K562 (cell line): ENCODE results near the gene FASN. TPM values are rescaled to one million over a fixed set of nuclear protein-coding genes. Genes with fewer than 3 reads are reported as not detected.

Experiments
- CBX1 ChIP-seq: sonication (generic); IDR thresholded peaks from 2 replicates; pipeline ENCODE4 v1.6.1; 2016; ENCODE audit warnings: antibody characterized with exemption, low read depth, mild to moderate bottlenecking
- DMBX1 ChIP-seq: fragments of 250-450 bp; sonication (Bioruptor Pico); IDR thresholded peaks from 2 replicates; pipeline ENCODE4 v1.8.0; 2022; ENCODE audit warnings: inconsistent platforms, mild to moderate bottlenecking, moderate library complexity, borderline replicate concordance
- FOXJ2 ChIP-seq: fragments of 200-800 bp; sonication (Bioruptor generic); IDR thresholded peaks from 2 replicates; pipeline ENCODE4 v1.6.1; 2016; ENCODE audit warnings: missing genetic modification characterization, missing compliant biosample characterization
- GTF2A2 ChIP-seq: IDR thresholded peaks from 2 replicates; pipeline ENCODE4 v1.6.1; 2016; ENCODE audit warnings: mild to moderate bottlenecking, missing genetic modification characterization, missing compliant biosample characterization
- HNRNPL ChIP-seq: fragments of 200-400 bp; formaldehyde crosslinking; IDR thresholded peaks from 2 replicates; pipeline ENCODE4 v1.6.1; 2017; ENCODE audit warnings: low read depth, mild to moderate bottlenecking, low read length
- HOXB6 ChIP-seq: fragments of 250-450 bp; sonication (Bioruptor Pico); IDR thresholded peaks from 2 replicates; pipeline ENCODE4 v1.5.1; 2022; ENCODE audit warnings: mild to moderate bottlenecking, borderline replicate concordance
- KDM2B ChIP-seq: fragments of 250-450 bp; sonication (Bioruptor Pico); IDR thresholded peaks from 2 replicates; pipeline ENCODE4 v1.8.0; 2021; ENCODE audit warnings: mild to moderate bottlenecking, moderate library complexity
- KLF13 ChIP-seq: fragments of 450-650 bp; IDR thresholded peaks from 2 replicates; pipeline ENCODE4 v1.6.1; 2016; ENCODE audit warnings: missing genetic modification characterization, low read depth, mild to moderate bottlenecking, missing compliant biosample characterization, moderate library complexity, borderline replicate concordance
- MYC ChIP-seq, 2 experiments: fragments of 250-450 bp in 1 of 2; sonication (Bioruptor Pico) in 1 of 2; IDR thresholded peaks; 2 replicates each; pipeline versions ENCODE4 v1.5.1 to v1.6.1; 2012 to 2021; ENCODE audit warnings: low read depth in 2 of 2, borderline replicate concordance in 1 of 2, improper control_type of control experiment in 1 of 2, low read length in 1 of 2, mild to moderate bottlenecking in 1 of 2, moderate library complexity in 1 of 2
- NCOR1 ChIP-seq: fragments of 450-650 bp; IDR thresholded peaks from 2 replicates; pipeline ENCODE4 v1.6.1; 2016; ENCODE audit warnings: mild to moderate bottlenecking, moderate library complexity
- NEUROD1 ChIP-seq: fragments of 150-350 bp; IDR thresholded peaks from 2 replicates; pipeline ENCODE4 v1.6.1; 2014; ENCODE audit warnings: borderline replicate concordance, low read length, low read depth; ENCODE audit not compliant: partially characterized antibody
- NR1H2 ChIP-seq: sonication (generic); formaldehyde crosslinking; IDR thresholded peaks from 2 replicates; pipeline ENCODE4 v1.4.0; 2020; ENCODE audit warnings: mild to moderate bottlenecking, missing genetic modification reagents
- POLR2B ChIP-seq: fragments of 450-650 bp; IDR thresholded peaks from 2 replicates; pipeline ENCODE4 v1.6.1; 2018; ENCODE audit warnings: low read depth; ENCODE audit not compliant: partially characterized antibody
- RCOR1 ChIP-seq, 2 experiments: IDR thresholded peaks; 2 replicates each; pipeline ENCODE4 v1.6.1; 2012; ENCODE audit warnings: low read depth in 2 of 2, low read length in 2 of 2, borderline replicate concordance in 1 of 2, improper control_type of control experiment in 1 of 2
- TBL1XR1 ChIP-seq, 2 experiments: IDR thresholded peaks; 2 replicates each; pipeline ENCODE4 v1.6.1; 2012; ENCODE audit warnings: improper control_type of control experiment in 2 of 2, low read length in 2 of 2, mild to moderate bottlenecking in 1 of 2
- THRAP3 ChIP-seq: fragments of 450-650 bp; IDR thresholded peaks from 2 replicates; pipeline ENCODE4 v1.6.1; 2016; ENCODE audit warnings: mild to moderate bottlenecking, inconsistent platforms, borderline replicate concordance
- U2AF2 ChIP-seq: fragments of 200-400 bp; formaldehyde crosslinking; optimal IDR thresholded peaks from 2 replicates; pipeline ENCODE3; 2017; ENCODE audit warnings: low read depth, mild to moderate bottlenecking, low read length
- ZC3H11A ChIP-seq: IDR thresholded peaks from 2 replicates; pipeline ENCODE4 v1.6.1; 2012; ENCODE audit warnings: low read depth, low read length, improper control_type of control experiment
- ZNF143 ChIP-seq: sonication (generic); formaldehyde crosslinking; IDR thresholded peaks from 2 replicates; pipeline ENCODE4 v1.9.0; 2022; ENCODE audit warnings: mild to moderate bottlenecking, missing genetic modification reagents
- ZNF311 ChIP-seq: fragments of 250-450 bp; sonication (Bioruptor Pico); IDR thresholded peaks from 2 replicates; pipeline ENCODE4 v1.4.0; 2020; ENCODE audit warnings: mild to moderate bottlenecking, moderate library complexity
- ZNF583 ChIP-seq: fragments of 250-450 bp; sonication (Bioruptor Pico); IDR thresholded peaks from 2 replicates; pipeline ENCODE4 v1.4.0; 2020
- polyA plus RNA-seq, 8 experiments: library from polyadenylated mRNA; depleted of rRNA in 4 of 8; stranded (reverse) in 5 of 8; unstranded in 3 of 8; fragments of >200 nt; fragmentation: Nextera tagmentation in 2 of 8; fragmentation: Illumina TruSeq in 1 of 8; extraction: Ambion mirVana in 2 of 8; extraction: Trizol in 1 of 8; gene quantifications; 2 replicates each; pipeline versions ENCODE4 v1.2.1 to v1.2.3, GENCODE V29; 2011 to 2014; ENCODE audit warnings: inconsistent platforms in 1 of 8, missing spikeins in 1 of 8
- total RNA-seq, 7 experiments: library from RNA; depleted of rRNA in 6 of 7; stranded (reverse); fragments of >200 nt in 6 of 7; fragmentation: Illumina TruSeq in 2 of 7; extraction: Trizol in 2 of 7; gene quantifications; 2 replicates each; pipeline versions ENCODE4 v1.2.1 to v1.2.3, GENCODE V29; 2011 to 2021; ENCODE audit warnings: low replicate concordance in 1 of 7
- TF ChIP-seq, protein P1 (sequence below): sonication (generic); formaldehyde crosslinking; IDR thresholded peaks from 2 replicates; pipeline ENCODE4 v1.8.0; 2022; ENCODE audit warnings: mild to moderate bottlenecking, missing genetic modification reagents
- TF ChIP-seq, protein P2 (sequence below), 2 experiments: fragments of 450-650 bp in 1 of 2; IDR thresholded peaks; 2 replicates each; pipeline ENCODE4 v1.6.1; 2011 to 2017; ENCODE audit warnings: low read depth in 2 of 2, antibody characterized with exemption in 1 of 2, borderline replicate concordance in 1 of 2, low read length in 1 of 2, mild to moderate bottlenecking in 1 of 2, mixed read lengths in 1 of 2; ENCODE audit not compliant: control insufficient read depth in 1 of 2

The FASN gene
- total and polyA plus RNA-seq, 9 of the 15 experiments (the other 6 are each of a cell fraction or from before 2014, with no cell fraction given), result 0.15 to 663 (median 49.9) TPM

DNA sequence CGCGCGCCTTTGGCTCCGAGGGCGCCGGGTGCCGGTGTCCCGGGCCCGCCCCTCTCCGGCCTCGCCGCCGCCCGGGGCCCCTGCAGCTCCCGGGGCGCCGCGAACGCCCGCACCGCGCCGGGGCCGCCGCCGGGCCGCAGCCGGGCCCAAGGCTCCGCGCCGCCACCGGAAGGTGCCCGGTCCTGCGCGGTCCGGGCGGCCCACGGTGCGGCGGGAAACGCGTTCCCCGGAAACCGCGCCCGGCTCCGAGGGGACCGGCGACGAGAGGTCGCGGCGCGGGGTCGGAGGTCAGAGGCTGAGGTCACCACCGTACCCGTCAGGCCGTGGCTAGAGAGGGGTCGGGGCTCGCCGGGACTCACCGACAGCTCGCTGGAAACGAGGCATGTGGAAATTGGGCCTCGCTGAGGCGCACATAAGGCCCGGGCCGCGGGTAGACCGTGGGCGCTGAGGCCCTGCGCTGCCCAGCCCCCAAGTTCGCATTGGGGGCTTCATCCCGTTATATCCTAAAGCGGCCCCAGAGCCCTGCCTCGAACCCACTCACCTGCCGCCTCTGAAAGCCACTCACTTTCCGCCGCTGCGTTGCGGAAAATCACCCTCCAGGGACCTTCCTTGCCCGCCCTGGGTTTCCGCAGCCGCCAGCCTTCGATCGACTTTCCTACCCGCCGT, 32.3 kb downstream of the FASN start, which contains the start of gene DUS1L (continued):
- no peak for TF ChIP-seq FOXJ2 (tag)
- TF ChIP-seq ZNF583 (CRISPR knock-in tag), result 0 out of 2 replicates have a peak, but pooled peaks have one; percentile 72
- TF ChIP-seq CBX1, result peak; percentile 89
- TF ChIP-seq ZNF311 (CRISPR knock-in tag), result 0 out of 2 replicates have a peak, but pooled peaks have one; percentile 19
- peak; percentile 80; the same call in 1 of the 2 replicates for TF ChIP-seq HNRNPL
- TF ChIP-seq KLF13 (tag), result 0 out of 2 replicates have a peak, but pooled peaks have one; percentile 34
- TF ChIP-seq MYC (IDR thresholded peaks at IDR 0.05; ENCODE audit: low read depth, low read length), result peak; percentile 81
- TF ChIP-seq MYC (CRISPR knock-in tag; IDR thresholded peaks at IDR 0.05; ENCODE audit: borderline replicate concordance, low read depth), result no peak; the same call in 1 of the 2 replicates
- peak; percentile 81; the same call in 1 of the 2 replicates for TF ChIP-seq ZC3H11A
- peak; percentile 43 for TF ChIP-seq NCOR1
- peak; percentile 60; the same call in 1 of the 2 replicates for TF ChIP-seq NR1H2 (CRISPR knock-in tag)
- peak; percentile 86; the same call in 1 of the 2 replicates for TF ChIP-seq DMBX1 (CRISPR knock-in tag)
- TF ChIP-seq KDM2B (CRISPR knock-in tag), result 0 out of 2 replicates have a peak, but pooled peaks have one; percentile 49
- TF ChIP-seq POLR2B, result no peak
- 0 out of 2 replicates have a peak, but pooled peaks have one; percentile 47 for TF ChIP-seq GTF2A2
- TF ChIP-seq, protein P1, sequence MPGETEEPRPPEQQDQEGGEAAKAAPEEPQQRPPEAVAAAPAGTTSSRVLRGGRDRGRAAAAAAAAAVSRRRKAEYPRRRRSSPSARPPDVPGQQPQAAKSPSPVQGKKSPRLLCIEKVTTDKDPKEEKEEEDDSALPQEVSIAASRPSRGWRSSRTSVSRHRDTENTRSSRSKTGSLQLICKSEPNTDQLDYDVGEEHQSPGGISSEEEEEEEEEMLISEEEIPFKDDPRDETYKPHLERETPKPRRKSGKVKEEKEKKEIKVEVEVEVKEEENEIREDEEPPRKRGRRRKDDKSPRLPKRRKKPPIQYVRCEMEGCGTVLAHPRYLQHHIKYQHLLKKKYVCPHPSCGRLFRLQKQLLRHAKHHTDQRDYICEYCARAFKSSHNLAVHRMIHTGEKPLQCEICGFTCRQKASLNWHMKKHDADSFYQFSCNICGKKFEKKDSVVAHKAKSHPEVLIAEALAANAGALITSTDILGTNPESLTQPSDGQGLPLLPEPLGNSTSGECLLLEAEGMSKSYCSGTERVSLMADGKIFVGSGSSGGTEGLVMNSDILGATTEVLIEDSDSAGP (CRISPR knock-in tag), result 0 out of 2 replicates have a peak, but pooled peaks have one; percentile 68
- peak in 1 of 2 experiments; percentile 83; a peak in 2 of 4 replicates for TF ChIP-seq TBL1XR1 (IDR thresholded peaks at IDR 0.05; ENCODE audit: low read length in 2 of 2)
- 0 out of 2 replicates have a peak, but pooled peaks have one; percentile 52 for TF ChIP-seq THRAP3
- TF ChIP-seq RCOR1 (IDR thresholded peaks at IDR 0.05; ENCODE audit: borderline replicate concordance in 1 of 2, low read depth in 2 of 2, low read length in 2 of 2), result peak in 1 of 2 experiments; percentile 40; a peak in 1 of 4 replicates
- TF ChIP-seq ZNF143, result no peak
- no peak for TF ChIP-seq HOXB6
- TF ChIP-seq U2AF2, result no peak
- TF ChIP-seq, protein P2, sequence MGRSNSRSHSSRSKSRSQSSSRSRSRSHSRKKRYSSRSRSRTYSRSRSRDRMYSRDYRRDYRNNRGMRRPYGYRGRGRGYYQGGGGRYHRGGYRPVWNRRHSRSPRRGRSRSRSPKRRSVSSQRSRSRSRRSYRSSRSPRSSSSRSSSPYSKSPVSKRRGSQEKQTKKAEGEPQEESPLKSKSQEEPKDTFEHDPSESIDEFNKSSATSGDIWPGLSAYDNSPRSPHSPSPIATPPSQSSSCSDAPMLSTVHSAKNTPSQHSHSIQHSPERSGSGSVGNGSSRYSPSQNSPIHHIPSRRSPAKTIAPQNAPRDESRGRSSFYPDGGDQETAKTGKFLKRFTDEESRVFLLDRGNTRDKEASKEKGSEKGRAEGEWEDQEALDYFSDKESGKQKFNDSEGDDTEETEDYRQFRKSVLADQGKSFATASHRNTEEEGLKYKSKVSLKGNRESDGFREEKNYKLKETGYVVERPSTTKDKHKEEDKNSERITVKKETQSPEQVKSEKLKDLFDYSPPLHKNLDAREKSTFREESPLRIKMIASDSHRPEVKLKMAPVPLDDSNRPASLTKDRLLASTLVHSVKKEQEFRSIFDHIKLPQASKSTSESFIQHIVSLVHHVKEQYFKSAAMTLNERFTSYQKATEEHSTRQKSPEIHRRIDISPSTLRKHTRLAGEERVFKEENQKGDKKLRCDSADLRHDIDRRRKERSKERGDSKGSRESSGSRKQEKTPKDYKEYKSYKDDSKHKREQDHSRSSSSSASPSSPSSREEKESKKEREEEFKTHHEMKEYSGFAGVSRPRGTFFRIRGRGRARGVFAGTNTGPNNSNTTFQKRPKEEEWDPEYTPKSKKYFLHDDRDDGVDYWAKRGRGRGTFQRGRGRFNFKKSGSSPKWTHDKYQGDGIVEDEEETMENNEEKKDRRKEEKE (IDR thresholded peaks at IDR 0.05; ENCODE audit: borderline replicate concordance in 1 of 2, control insufficient read depth in 1 of 2, low read depth in 2 of 2, low read length in 1 of 2), result peak in 1 of 2 experiments; percentile 90; a peak in 1 of 4 replicates
- TF ChIP-seq NEUROD1, result peak; percentile 75
